HG03432 (cell line): Measurements from ENCODE around the gene PLXNA4.
"Not testable (repeated sequence)": the region's sequence is repeated elsewhere in the genome, so short reads cannot be mapped to it uniquely, and the experiment has no call there.

ENCODE experiments used
- ATAC-seq: cut with Tn5 transposase; IDR thresholded peaks from one replicate; pipeline ENCODE4 v1.9.1; 2021; ENCODE audit warnings: mild to moderate bottlenecking, moderate library complexity; ENCODE audit not compliant: unreplicated experiment

The PLXNA4 gene

DNA sequence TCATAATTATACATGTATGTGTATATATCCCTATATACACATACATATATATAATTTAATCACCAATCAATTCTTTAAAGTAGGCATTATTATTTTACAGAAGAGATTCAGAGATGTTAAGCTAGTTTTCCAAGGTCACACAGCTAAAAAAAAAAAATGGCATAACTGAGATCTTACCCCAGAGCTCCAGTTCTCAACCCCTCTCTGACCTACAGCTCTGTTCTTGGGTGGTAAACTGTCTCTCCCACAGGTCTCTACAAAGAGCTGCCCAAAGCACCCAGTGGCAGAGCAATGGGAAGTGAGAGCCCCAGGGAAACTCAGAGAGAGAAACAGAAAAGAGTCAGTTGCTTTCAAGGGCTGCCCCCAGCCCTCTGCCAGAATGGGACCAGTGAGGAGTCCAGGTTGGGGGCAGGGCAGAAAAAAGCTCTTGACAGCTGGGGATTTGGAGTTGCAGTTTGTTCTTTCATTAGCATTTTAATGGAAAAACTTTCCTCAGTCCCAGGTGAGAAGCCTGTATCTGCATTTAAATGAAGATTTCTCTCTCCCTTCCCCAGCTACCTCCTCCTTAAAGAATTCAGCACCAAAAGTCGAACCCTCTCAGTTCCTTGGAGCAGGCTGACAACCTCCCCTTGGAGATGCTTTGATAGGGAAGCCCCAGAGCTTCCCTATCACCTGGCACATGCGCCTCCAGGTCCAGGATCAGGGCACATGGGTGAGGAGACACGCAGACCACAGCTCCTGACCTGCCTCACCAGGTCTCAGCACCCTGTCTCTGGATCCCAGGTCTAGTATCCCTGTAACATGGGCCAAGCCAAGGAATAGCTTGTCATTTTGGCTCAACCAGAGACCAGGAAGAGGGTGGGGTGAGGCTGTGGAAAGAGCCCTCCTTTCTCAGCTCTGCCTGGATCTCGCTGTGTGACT, 388.1 kb downstream of the PLXNA4 start:
- no peak for ATAC-seq

DNA sequence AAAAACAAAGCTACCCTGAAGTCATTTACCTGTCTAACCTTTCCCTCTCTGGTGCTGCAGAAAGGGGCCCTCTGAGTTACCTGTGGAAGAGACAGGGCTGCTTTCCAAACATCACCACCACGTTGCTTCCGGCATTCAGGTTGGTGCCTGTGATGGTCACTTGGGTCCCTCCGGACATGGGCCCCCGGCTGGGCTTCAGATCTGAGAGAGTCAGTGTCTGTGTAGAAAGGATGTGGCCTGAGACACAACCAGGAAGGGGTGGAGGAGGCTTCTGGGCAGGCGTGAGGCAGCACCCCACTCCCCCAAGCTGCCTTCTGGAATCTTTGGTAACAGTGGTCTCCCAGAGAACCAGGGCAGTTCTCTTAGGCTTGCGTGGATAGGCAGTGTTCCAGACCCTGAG, 388.9 kb downstream of the PLXNA4 start:
- ATAC-seq = no peak

DNA sequence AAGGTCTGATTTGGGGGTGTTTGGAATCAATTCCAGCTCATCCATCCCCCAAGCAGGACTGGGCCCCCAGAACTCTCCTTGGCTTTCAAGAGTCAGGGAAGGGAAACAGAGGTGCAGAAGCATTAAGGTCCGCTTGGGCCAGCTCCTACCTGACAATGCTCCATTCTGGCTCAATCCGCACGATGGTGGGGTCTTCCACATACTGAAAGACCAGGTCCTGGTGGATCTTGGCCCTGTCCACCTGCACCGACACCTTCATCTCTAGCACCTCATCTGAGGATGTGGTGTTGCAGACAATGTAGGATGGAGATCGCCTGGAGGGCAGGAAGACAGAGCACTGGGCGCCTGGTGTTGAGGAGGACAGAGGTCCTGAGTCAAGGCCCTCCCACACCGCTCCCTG, 391.1 kb downstream of the PLXNA4 start:
- no peak for ATAC-seq

DNA sequence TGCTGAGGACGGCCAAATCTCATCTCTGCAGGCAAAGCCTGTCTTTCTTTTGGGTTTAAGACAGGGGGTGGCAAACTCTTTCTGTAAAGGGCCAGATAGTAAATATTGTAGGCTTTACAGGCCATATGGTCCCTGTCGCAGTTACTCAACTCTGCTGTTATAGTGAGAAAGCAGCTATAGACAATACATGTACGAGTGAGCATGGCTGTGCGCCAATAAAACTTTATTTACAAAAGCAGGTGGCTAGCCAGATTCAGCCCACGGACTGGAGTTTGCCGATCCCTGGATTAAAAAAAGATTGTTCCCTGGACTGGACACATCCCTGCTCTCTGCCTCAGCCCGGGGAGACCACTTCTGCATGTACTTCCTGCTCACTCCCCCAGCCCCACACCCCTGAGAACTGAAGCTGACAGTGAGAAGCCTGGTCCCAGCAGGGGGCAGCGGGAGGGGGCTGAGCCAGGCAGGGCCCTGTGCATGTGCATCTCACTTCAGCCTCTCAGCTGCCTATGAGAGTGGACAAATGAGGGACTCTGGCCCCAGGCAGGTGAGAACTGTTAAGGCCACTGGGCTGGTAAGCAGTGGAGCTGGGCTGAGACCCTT, 392.4 kb downstream of the PLXNA4 start:
- ATAC-seq = no peak

DNA sequence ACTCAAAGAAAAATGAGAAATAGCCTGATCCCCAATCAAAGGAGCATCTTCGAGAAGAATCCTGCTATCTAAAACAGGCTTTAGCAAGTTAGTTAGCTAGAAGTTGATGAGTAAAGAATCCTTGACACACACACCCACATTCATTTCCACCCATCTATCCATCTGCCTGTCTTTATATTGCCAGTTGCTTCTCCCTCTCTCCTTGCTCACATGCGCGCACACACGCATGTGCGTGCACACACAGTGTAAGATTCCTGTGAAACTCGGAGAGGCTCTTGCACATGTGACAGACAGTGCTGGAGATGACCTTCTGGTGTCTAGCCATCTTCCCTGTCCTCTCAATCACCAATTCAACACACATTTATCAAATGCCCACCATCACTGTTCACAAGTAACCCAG, 393.3 kb downstream of the PLXNA4 start:
- no peak for ATAC-seq

DNA sequence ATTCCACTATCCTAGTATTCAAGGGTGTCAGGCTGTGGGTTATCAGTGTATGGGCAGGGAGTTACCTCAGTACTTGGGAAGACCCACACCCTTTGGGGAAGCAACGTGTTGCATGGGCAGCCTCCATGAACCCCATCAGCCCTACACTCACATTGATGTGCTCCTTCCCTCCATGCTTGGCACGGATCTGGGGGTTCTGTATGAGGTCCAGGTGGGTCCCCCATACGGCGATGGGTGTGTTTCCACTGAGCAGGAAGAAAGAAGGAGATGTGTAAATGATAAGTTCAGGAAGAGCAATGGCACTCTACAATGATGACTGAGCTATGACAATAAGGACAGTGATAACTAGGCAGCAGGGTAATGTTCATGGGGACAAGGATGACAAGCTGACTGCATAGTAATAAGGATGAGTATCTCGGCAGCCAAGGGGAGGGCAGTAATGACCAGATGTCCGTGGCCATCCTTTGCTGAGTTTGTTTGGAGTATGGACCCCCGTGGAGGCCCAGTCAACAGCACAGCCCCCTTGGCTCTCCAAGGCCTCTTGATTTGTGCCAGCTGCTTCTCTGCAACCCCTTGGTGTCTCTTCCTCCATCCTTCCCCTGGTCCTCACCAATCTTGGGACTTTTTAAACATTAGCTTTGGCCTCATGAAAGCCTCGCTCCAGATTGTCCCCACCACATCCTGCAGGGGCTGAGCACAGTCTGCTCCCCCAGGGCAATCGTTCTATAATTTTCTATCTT, 394.2 kb downstream of the PLXNA4 start:
- ATAC-seq = no peak

DNA sequence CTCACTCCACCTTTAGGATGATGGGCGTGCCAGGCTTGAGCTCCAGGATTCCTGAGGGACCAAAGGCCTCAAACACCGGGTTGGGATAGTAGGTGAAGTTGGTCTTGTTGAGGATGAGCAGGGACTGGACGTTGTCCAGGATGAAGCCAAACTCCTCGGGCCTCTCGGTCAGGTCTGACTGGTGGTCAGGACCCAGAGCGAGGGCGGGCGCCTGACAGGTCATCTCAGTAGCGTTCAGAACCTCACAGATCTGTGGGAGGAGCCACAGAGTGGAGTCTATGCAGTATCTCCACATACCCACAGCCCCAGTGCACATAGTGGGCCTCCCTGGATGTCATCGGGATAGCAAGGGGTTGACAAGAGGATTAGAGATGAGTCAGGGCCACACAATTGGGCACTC, 394.9 kb downstream of the PLXNA4 start:
- ATAC-seq = no peak

DNA sequence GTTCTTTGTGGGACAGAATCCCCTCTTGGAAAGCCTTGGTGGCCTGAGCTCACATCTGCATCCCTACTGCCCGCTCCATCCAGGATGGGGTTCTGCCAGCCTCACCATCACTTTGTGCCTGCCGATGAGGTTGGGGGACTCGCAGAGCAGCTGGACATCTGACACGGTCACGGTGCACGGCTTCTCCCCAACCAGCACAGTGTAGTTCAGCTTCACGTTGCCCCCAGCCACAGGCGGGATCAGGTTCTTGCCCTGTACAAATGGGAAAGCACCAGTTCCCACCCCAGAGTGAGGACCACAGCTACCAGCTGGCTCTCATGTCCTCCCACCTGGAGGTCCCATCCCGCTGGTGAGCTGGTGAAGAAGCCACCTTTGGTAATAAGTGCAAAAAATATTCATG, 395.8 kb downstream of the PLXNA4 start:
- no peak for ATAC-seq

DNA sequence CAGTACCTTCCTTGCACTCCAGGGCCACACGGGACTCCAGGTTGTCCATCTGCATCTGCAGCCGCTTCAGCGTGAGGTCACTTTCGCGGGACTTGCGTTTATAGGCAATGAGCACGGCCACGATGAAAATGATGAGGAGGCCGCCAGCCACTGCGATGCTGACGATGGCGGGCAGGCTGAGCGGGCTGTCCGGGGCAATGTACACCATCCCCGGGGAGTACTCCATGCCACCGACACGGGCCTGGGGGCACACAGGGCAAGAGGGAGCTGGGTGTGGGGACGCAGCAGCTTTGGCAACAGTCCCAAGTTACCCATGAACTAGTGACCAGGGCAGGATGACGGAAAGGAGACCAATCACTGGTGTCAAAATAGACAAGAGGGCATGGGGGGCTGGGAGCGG, 396.6 kb downstream of the PLXNA4 start:
- no peak for ATAC-seq

DNA sequence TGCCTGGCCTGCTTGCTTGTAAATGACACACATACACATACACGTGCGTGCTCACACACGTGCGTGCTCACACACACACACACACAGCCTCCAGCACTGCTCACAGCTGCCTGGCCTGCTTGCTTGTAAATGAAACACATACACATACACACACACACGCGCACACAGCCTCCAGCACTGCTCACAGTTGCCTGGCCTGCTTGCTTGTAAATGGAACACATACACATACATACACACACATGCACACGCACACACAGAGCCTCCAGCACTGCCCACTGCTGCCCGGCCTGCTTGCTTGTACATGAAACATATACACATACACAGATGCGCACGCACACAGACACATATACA, 397.2 kb downstream of the PLXNA4 start:
- ATAC-seq = no peak

DNA sequence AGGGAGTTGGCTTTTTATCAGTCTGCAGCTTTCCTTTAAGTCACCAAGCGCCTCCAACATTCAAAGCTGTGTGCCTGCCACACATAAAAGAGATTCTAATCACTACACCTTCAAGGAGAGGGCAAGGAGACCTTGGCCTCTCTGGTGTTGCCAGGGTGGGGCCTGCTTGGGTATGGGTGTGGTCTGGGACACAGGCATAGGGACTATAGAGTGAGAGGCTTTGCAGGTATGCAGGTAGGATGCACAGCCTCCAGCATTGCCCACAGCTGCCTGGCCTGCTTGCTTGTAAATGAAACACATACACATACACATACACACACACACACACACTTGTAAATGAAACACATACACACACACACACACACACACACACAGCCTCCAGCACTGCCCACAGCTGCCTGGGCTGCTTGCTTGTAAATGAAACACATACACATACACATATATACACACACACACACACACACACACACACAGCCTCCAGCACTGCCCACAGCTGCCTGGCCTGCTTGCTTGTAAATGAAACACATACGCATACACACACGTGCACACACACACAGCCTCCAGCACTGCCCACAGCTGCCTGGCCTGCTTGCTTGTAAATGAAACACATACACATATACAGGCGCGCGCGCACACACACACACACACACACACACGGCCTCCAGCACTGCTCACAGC, 397.7 kb downstream of the PLXNA4 start:
- not testable (repeated sequence) for ATAC-seq

DNA sequence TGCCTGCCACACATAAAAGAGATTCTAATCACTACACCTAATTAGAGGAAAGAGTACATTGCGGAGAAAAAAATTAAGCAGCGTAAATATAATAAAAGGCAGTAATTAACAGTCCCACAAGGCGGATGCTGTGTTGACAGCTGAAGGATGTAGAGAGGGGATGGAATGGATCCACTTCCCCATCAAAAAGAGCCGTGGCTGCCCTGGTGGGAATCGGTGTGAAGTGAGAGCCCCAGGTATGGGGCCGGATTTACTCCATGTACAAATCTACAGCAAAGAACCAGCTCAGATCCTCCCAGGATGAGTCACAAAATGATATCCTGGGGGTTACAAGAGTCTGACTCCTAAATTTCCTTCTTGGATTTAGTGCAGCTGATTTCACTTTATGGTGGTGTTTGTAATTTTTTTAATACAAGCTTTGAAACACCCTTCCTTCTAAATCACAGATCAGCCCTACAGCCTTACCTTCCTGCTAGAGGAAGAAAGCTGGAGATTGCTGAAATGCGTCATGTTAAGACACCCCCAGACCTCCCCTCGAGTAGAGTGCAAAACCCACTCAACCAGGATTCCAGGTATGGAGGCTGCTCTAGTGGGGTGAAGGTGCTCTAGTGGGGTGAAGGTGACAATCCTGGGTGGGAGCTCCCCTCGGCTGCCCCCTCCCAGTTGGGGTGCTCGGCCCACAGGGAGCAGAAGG, 398.4 kb downstream of the PLXNA4 start:
- ATAC-seq = no peak

DNA sequence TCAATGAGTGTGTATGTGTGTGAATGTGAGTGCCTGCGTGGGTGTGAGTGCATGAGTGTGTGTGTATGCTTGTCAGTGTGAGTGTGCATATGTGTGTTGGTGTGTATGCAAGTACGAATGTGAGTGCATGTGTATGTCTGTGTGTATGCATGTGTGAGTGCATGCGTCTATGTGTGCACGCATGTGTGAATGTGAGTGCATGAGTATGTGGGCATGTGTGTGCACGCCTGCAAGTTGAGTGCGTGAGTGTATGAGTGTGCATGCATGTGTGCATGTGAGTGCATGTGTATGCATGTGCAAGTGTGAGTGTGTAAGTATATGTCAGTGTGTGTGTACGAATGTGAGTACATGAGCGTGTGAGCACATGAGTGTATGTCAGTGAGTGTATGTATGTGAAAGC, 399.6 kb downstream of the PLXNA4 start:
- no peak for ATAC-seq

DNA sequence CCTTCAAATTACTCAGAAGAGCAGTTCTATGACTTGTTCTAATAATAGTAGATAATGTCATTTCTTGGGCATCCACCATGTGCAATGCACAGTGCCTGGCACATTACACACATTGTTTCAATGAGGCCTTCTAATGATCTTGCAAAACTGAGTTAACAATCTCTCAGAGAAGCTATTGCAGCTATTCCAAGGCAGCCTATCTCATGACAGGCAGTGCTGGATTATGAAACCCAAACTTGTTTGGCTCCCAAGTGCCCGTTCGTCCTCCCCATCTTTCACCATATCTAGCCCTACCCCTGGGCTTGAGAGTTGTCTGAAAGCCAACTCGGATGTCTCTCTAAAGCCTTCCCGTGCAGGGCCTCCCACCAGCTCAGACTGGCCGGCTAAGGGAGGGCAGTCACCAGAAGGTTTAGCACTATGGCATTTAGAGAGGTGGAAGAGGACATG, 405.1 kb downstream of the PLXNA4 start:
- no peak for ATAC-seq

DNA sequence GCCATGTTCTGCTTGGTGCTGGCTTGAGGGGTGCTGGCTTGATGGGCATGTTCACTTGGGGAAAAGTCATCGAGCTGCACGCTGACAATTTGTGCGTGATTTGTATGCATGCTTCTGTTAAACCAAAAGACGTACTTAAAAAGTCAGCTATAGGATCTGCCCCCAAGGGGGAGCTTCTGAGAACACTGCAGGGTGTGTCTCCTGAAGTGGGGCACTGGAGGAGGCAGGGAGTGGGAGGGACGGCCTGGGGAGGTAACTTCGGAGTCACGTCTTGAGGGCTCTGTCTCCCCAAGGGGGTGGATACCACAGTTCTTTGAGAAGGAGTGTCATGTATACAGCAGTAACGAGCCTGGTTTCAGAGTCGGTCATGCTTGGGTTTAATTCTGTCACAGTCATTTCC, 406.5 kb downstream of the PLXNA4 start:
- ATAC-seq = no peak

DNA sequence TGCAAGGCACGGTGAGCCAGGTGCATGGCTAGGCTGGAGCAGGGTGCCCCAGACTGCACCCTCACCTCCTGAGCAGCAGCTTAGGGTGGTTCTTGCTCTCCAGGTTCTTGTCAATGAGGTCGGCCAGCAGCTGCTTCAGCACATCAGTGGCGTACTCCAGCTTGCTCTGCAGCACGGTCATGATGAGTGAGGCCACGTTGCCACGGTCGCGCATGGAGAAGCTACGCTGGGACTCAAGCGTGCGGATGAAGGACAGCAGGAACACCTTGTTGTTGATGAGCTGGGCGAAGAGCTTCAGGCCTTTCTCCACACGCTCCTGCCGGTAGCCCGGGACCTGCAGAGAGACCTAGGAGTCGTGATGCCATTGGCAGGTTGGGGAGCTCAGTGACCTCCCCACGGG, 408.0 kb downstream of the PLXNA4 start:
- ATAC-seq = no peak

DNA sequence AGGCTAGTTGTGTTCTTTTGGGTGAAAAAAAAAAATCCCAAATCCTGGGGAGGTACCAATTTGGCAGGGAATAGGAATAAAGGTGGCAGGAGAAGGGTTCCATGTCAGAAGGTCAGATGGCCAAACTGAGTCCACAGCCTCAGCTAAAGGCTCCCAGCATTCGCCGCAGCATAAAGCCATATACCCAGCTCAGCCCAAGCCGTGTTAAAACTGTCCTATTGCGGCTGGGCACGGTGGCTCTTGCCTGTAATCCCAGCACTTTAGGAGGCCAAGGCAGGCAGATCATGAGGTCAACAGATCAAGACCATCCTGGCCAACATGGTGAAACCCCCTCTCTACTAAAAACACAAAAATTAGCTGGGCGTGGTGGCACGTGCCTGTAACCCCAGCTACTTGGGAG, 410.6 kb downstream of the PLXNA4 start:
- not testable (repeated sequence) for ATAC-seq

DNA sequence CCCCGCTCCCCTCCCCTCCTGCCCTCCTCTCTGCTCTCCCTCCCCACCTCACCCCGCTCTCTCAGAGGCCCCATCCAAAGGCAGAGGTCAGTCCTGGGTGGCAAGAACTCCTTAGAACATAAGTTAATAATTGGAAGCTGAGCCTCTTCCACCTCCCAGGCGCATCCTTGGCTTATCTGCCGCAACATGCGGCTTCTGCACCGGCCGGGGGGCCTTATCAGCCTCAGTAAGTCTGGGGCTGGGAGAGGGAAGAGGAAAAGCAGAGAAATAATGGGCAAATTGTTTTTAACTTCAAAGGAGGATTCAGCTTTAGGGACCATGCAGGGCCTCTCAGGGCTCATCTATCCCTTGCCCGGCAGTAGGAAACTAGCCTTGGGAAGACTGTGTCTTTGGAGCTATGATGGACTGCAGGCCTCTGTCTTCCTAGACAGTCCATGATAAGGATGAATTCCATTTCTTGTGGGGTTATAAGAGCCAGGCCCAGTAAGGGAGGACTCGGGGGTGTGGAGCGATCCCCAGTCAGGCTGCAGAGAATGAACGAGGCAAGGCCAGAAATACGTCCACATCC, 411.6 kb downstream of the PLXNA4 start:
- no peak for ATAC-seq

DNA sequence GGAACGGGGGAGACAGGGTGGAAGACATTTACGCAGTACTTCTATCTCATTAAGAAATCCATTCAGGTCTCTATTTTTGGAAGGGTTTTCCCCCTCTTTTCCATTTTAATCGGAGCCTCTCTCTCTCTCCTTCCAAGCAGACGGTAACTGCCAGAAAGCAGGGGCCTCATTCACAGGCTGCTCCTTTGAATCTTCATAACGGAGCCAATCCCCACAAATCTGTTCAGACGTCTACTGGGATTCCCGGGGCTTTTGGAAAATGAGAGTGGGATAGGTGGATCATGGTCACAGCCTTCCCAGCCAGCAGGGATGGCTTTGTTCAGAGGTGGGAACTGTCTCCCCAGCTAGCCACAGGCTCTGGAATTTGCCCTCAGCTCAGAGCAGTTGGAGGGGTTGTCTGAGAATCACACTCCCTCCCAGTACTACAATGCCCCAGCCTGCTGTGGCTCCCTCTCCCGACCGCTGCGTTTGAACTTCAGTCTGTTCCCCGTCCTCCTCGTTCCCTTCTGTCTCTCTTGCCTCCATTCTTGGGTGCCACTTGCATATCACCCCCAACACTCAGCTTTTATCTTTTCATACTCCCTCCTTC, 413.6 kb downstream of the PLXNA4 start:
- ATAC-seq = no peak

DNA sequence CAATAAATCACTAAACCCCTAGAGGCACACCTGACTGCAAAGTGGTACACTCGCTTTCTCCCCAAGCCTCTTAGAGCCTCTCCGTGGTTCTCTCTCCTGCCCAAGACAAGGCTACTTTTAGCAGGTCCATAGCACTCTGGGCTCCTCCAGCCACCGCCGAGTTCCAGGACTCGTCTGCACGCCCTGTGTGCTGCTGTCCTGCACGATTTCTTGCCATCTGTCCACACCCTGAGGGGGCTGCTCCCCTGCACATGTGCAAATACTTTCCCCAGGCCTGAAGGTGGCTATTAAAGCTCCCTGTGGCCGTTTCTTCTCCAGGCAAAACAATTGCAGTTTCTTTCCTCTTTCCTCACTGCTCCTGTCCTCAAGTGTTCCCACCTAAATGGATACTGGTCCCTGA, 414.3 kb downstream of the PLXNA4 start:
- ATAC-seq = no peak
